Loucy (cell line): ENCODE measurements around the gene GUCY1A2.

Experiments
- EZH2phosphoT487 ChIP-seq: fragments of 200-600 bp; IDR thresholded peaks from 2 replicates; pipeline ENCODE4 v1.6.1; 2018; ENCODE audit warnings: antibody characterized with exemption, mild to moderate bottlenecking, moderate library complexity, borderline replicate concordance
- TF ChIP-seq, protein P1 (sequence below): fragments of 200-600 bp; sonication (generic); conservative IDR thresholded peaks from 2 replicates; pipeline ENCODE4 v1.5.1; 2014; ENCODE audit warnings: mild to moderate bottlenecking, antibody characterized with exemption, low read length

- TF ChIP-seq, protein P1, sequence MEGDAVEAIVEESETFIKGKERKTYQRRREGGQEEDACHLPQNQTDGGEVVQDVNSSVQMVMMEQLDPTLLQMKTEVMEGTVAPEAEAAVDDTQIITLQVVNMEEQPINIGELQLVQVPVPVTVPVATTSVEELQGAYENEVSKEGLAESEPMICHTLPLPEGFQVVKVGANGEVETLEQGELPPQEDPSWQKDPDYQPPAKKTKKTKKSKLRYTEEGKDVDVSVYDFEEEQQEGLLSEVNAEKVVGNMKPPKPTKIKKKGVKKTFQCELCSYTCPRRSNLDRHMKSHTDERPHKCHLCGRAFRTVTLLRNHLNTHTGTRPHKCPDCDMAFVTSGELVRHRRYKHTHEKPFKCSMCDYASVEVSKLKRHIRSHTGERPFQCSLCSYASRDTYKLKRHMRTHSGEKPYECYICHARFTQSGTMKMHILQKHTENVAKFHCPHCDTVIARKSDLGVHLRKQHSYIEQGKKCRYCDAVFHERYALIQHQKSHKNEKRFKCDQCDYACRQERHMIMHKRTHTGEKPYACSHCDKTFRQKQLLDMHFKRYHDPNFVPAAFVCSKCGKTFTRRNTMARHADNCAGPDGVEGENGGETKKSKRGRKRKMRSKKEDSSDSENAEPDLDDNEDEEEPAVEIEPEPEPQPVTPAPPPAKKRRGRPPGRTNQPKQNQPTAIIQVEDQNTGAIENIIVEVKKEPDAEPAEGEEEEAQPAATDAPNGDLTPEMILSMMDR, result no peak
- TF ChIP-seq EZH2phosphoT487, result no peak
These were observed 333.3 kb downstream of the GUCY1A2 start for GRCh38 chr11:106684944-106685343.
